ENCODE data around the gene ZNF30. TPM values are rescaled to one million over a fixed set of nuclear protein-coding genes. Genes with fewer than 3 reads are reported as not detected.
A peak's percentile ranks its signal among the peaks of the same experiment; 100 is the strongest.
"Not testable (repeated sequence)": the region's sequence is repeated elsewhere in the genome, so short reads cannot be mapped to it uniquely, and the experiment has no call there.

Gene ZNF30
- total RNA-seq, 2 donors from 2014 or later: 1.3 to 2.1 TPM

GRCh38 chr19:34964598-34964997 is 37.9 kb downstream of the ZNF30 start:
- Histone ChIP-seq H3K27ac (no peak overlapping the region), H3K27me3 (no peaks in the 10 kb centered on the region), H3K36me3 (peaks cover 11% of the 10 kb centered on the region), H3K4me3 (no peak overlapping the region), H3K9me3 (no peaks in the 10 kb centered on the region), H3K4me1 (no peaks in the 10 kb centered on the region), H3K9ac (ENCODE audit: low read depth in 2 of 2, low read length in 2 of 2) (no peak overlapping the region)
- intact Hi-C loops (cut with DNase I): no loop called here
- DNase-seq: no peak
- no peak for TF ChIP-seq CTCF (IDR thresholded peaks at IDR 0.05)

GRCh38 chr19:34965505-34965904 is 38.8 kb downstream of the ZNF30 start:
- H3K4me1 ChIP-seq; intact Hi-C loops (cut with DNase I); H3K9me3 ChIP-seq; H3K4me3 ChIP-seq; H3K27me3 ChIP-seq; DNase-seq; H3K27ac ChIP-seq; H3K36me3 ChIP-seq; H3K9ac ChIP-seq (ENCODE audit: low read depth in 2 of 2, low read length in 2 of 2): not testable (repeated sequence)

GRCh38 chr19:34967551-34967950 is 40.8 kb downstream of the ZNF30 start:
- Histone ChIP-seq H3K27ac (no peak overlapping the region), H3K9ac (ENCODE audit: low read depth in 2 of 2, low read length in 2 of 2) (no peak overlapping the region), H3K36me3 (no peaks in the 10 kb centered on the region), H3K4me1 (no peaks in the 10 kb centered on the region), H3K9me3 (no peaks in the 10 kb centered on the region), H3K4me3 (no peak overlapping the region), H3K27me3 (no peaks in the 10 kb centered on the region)
- TF ChIP-seq CTCF (IDR thresholded peaks at IDR 0.05): no peak
- intact Hi-C loops (cut with DNase I): no loop called here
- DNase-seq: no peak

- TF ChIP-seq CTCF (IDR thresholded peaks at IDR 0.05): no peak
- Histone ChIP-seq H3K4me1 (no peaks in the 10 kb centered on the region), H3K9ac (ENCODE audit: low read depth in 2 of 2, low read length in 2 of 2) (no peak overlapping the region), H3K27me3 (no peaks in the 10 kb centered on the region), H3K9me3 (no peaks in the 10 kb centered on the region), H3K27ac (no peak overlapping the region), H3K4me3 (no peak overlapping the region), H3K36me3 (no peaks in the 10 kb centered on the region)
- intact Hi-C loops (cut with DNase I): no loop called here
- peak; percentile 5 for DNase-seq
These were observed 43.0 kb downstream of the ZNF30 start for GRCh38 chr19:34969721-34970120.

- H3K4me3 ChIP-seq; H3K36me3 ChIP-seq; H3K4me1 ChIP-seq; H3K9ac ChIP-seq (ENCODE audit: low read depth in 2 of 2, low read length in 2 of 2); H3K9me3 ChIP-seq; intact Hi-C loops (cut with DNase I); H3K27me3 ChIP-seq; H3K27ac ChIP-seq: not testable (repeated sequence)
- DNase-seq: peak; percentile 8
These were observed 43.6 kb downstream of the ZNF30 start for GRCh38 chr19:34970185-34970780.

GRCh38 chr19:34972163-34972705 is 45.5 kb downstream of the ZNF30 start:
- no peak for TF ChIP-seq CTCF (IDR thresholded peaks at IDR 0.05)
- Histone ChIP-seq H3K9ac (ENCODE audit: low read depth in 2 of 2, low read length in 2 of 2) (no peak overlapping the region), H3K4me3 (no peak overlapping the region), H3K36me3 (no peaks in the 10 kb centered on the region), H3K27me3 (no peaks in the 10 kb centered on the region), H3K4me1 (no peaks in the 10 kb centered on the region), H3K27ac (no peak overlapping the region), H3K9me3 (no peaks in the 10 kb centered on the region)
- intact Hi-C loops (cut with DNase I): loop anchor here (1.0 kb wide), 1 partner anchor 41 kb away; no protein-coding TSS in a partner anchor
- peak; percentile 13 for DNase-seq

Data from colonic mucosa (tissue), 4 donors.